ENCODE data around the gene PGS1. TPM values are rescaled to one million over a fixed set of nuclear protein-coding genes. Genes with fewer than 3 reads are reported as not detected.

PGS1 gene
- total and polyA plus RNA-seq, 10 of the 15 experiments (the other 5 are each of a cell fraction or from before 2014, with no cell fraction given) = 1.3 to 37.6 (median 27.4) TPM

DNA sequence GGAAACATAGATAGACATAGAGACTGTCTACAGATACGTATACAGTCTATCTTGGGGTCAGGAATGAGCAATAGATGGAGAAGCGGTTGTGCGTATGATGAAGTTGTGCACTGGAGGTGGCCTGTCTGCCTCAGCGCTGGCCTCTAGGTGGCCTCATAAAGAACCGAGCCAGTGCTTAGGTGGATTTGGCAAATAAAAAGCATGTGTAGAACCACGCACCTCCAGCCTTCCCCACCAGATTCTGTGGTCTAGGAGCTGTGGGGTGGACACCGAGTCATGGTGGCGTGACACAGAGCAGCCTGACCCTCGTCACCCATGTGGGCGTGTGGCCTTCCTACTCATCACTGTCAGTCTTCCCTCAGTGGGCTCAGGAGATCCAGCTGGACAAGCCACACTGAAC, 34.0 kb downstream of the PGS1 start:
- no peak for DNase-seq (ENCODE audit: low read depth, low spot score)
- Histone ChIP-seq H3K4me1 (ENCODE audit: control insufficient read depth, insufficient read depth, low read length) (peaks cover 6% of the 10 kb centered on the region), H3K27ac (ENCODE audit: control insufficient read depth, insufficient read depth) (no peak overlapping the region), H3K36me3 (ENCODE audit: control insufficient read depth in 2 of 2, insufficient read depth in 2 of 2, low read length in 1 of 2) (peaks cover 25 to 42% of the 10 kb centered on the region in 2 experiments), H4K20me1 (ENCODE audit: control insufficient read depth, insufficient read depth) (no peaks in the 10 kb centered on the region; the same call in 1 of the 2 replicates), H3K4me3 (no peak overlapping the region), H3K9me3 (replicated peaks; ENCODE audit: control insufficient read depth, insufficient read depth, low read length) (no peaks in the 10 kb centered on the region), H3K27me3 (replicated peaks in 1 of 2; ENCODE audit: control insufficient read depth in 2 of 2, insufficient read depth in 2 of 2, low read length in 1 of 2) (no peaks in the 10 kb centered on the region), H2AFZ (ENCODE audit: control insufficient read depth, low read depth, low read length) (no peak overlapping the region), H3K4me2 (ENCODE audit: control insufficient read depth, insufficient read depth) (no peak overlapping the region), H3K79me2 (ENCODE audit: control insufficient read depth, insufficient read depth, low read length) (peaks cover 2% of the 10 kb centered on the region), H3K9ac (ENCODE audit: control insufficient read depth, insufficient read depth, low read length) (no peak overlapping the region)
- intact Hi-C loops (cut with micrococcal nuclease; ENCODE audit: unreplicated experiment) (no loop called here), in situ Hi-C loops (cut with MboI) (no loop called here)
- CTCF ChIA-PET = interaction anchor here (1.2 kb wide), 1 partner anchor 9 kb away, joined by 6 read pairs; no protein-coding TSS in a partner anchor
- RAD21 ChIA-PET (ENCODE audit: unreplicated experiment) = interaction anchor here (0.6 kb wide), 1 partner anchor 838 kb away, joined by 3 read pairs; no protein-coding TSS in a partner anchor
- 62% methylated on average over 10 of the region's 10 CpGs for WGBS (ENCODE audit: insufficient coverage, insufficient replicate concordance, low lambda C conversion rate, missing lambda C conversion rate)
- FAIRE-seq = no peak
- SMC1A ChIA-PET (ENCODE audit: uncharacterized antibody, unreplicated experiment) = no interaction called here
- peak; percentile 59 for ATAC-seq
- no TSS peak for BruUV-seq (replicated peaks)
- POLR2A ChIA-PET = no interaction called here
- peak in 2 of 3 experiments; percentile 6 to 44; a peak in 3 of 6 replicates for TF ChIP-seq CTCF (IDR thresholded peaks at IDR 0.05 in 2 of 3, conservative IDR thresholded peaks at IDR 0.05 in 1 of 3; ENCODE audit: control insufficient read depth in 2 of 3, extremely low read depth in 1 of 3, insufficient read depth in 1 of 3, low read depth in 3 of 3, low read length in 3 of 3)
- no peak for TF ChIP-seq SPI1 (IDR thresholded peaks at IDR 0.05; ENCODE audit: borderline replicate concordance, insufficient read depth, low read depth, low read length)
